ELR (cell line): ENCODE data around the gene GALC.

ENCODE experiments used
- DNase-seq: peaks from one replicate; pipeline ENCODE4 v3.0.0-alpha.2; 2015; ENCODE audit warnings: low read depth

Gene GALC

GRCh38 chr14:87955501-87955900, 37.5 kb downstream of the GALC start:
- no peak for DNase-seq

GRCh38 chr14:87952307-87953094, 40.5 kb downstream of the GALC start:
- DNase-seq, result no peak

GRCh38 chr14:87944987-87945604, 47.9 kb downstream of the GALC start:
- peak; percentile 60 for DNase-seq

- DNase-seq, result no peak
Observed at GRCh38 chr14:87940894-87941293, 52.1 kb downstream of the GALC start.

GRCh38 chr14:87940382-87940781, 52.6 kb downstream of the GALC start:
- no peak for DNase-seq

GRCh38 chr14:87935886-87936285, 57.1 kb downstream of the GALC start:
- DNase-seq, result no peak

- DNase-seq, result no peak
Observed at GRCh38 chr14:87935081-87935828, 57.7 kb downstream of the GALC start.

GRCh38 chr14:87934185-87934584, 58.8 kb downstream of the GALC start:
- no peak for DNase-seq

GRCh38 chr14:87916886-87917275, 76.1 kb downstream of the GALC start:
- no peak for DNase-seq

- DNase-seq, result no peak
Observed at GRCh38 chr14:87916103-87916885, 76.7 kb downstream of the GALC start.

GRCh38 chr14:87908550-87908949, 84.4 kb downstream of the GALC start:
- DNase-seq, result no peak

- DNase-seq, result no peak
Observed at GRCh38 chr14:87901652-87902051, 91.3 kb downstream of the GALC start.

- DNase-seq, result no peak
Observed at GRCh38 chr14:87901236-87901635, 91.7 kb downstream of the GALC start.

- no peak for DNase-seq
Observed at GRCh38 chr14:87899228-87899627, 93.8 kb downstream of the GALC start.

- no peak for DNase-seq
Observed at GRCh38 chr14:87898301-87898700, 94.7 kb downstream of the GALC start.

- DNase-seq, result peak; percentile 59
Observed at GRCh38 chr14:87896393-87897380, 96.3 kb downstream of the GALC start.

- DNase-seq, result no peak
Observed at GRCh38 chr14:87894920-87895319, 98.1 kb downstream of the GALC start.

GRCh38 chr14:87892763-87893162, 100.2 kb downstream of the GALC start:
- DNase-seq, result no peak

- DNase-seq, result peak; percentile 4
Observed at GRCh38 chr14:87888136-87888999, 104.6 kb downstream of the GALC start.

GRCh38 chr14:87883750-87884149, 109.2 kb downstream of the GALC start:
- DNase-seq, result no peak
